SK-N-SH (cell line): Measurements from ENCODE around the gene PPP1R15A.

ENCODE experiments used
- CHD2 ChIP-seq: fragments of 150-350 bp; IDR thresholded peaks from 2 replicates; pipeline ENCODE4 v1.6.1; 2018; ENCODE audit warnings: low read length; ENCODE audit not compliant: partially characterized antibody
- EZH2phosphoT487 ChIP-seq: fragments of 200-600 bp; sonication (generic); IDR thresholded peaks from 2 replicates; pipeline ENCODE4 v1.6.1; 2017; ENCODE audit warnings: low read depth, mixed run types, mild to moderate bottlenecking, antibody characterized with exemption, moderate library complexity, borderline replicate concordance
- FOSL2 ChIP-seq: IDR thresholded peaks from 2 replicates; pipeline ENCODE4 v1.4.0; 2012; ENCODE audit warnings: low read depth, mild to moderate bottlenecking, moderate library complexity, borderline replicate concordance
- GATA2 ChIP-seq: sonication (generic); formaldehyde crosslinking; IDR thresholded peaks from 2 replicates; pipeline ENCODE4 v1.5.0; 2020; ENCODE audit warnings: mild to moderate bottlenecking, missing genetic modification reagents
- MAX ChIP-seq: IDR thresholded peaks from 2 replicates; pipeline ENCODE4 v1.4.0; 2012; ENCODE audit warnings: low read depth
- POLR2AphosphoS5 ChIP-seq: IDR thresholded peaks from 2 replicates; pipeline ENCODE4 v1.6.1; 2012; ENCODE audit warnings: low read depth, low read length
- RAD21 ChIP-seq: IDR thresholded peaks from 2 replicates; pipeline ENCODE4 v1.6.1; 2012; ENCODE audit warnings: mild to moderate bottlenecking, low read length
- RCOR1 ChIP-seq: fragments of 150-350 bp; IDR thresholded peaks from 2 replicates; pipeline ENCODE4 v1.6.1; 2017; ENCODE audit warnings: antibody characterized with exemption, low read length
- SIN3A ChIP-seq: IDR thresholded peaks from 2 replicates; pipeline ENCODE4 v1.6.1; 2012; ENCODE audit warnings: low read depth, mild to moderate bottlenecking, low read length, moderate library complexity, borderline replicate concordance
- SMC3 ChIP-seq: IDR thresholded peaks from 2 replicates; pipeline ENCODE4 v1.6.1; 2012; ENCODE audit warnings: low read depth, low read length, improper control_type of control experiment
- TAF1 ChIP-seq: IDR thresholded peaks from 2 replicates; pipeline ENCODE4 v1.6.1; 2012; ENCODE audit warnings: low read depth, mild to moderate bottlenecking, low read length, moderate library complexity, borderline replicate concordance
- TF ChIP-seq, protein P1 (sequence below): fragments of 200-600 bp; sonication (generic); IDR thresholded peaks from 2 replicates; pipeline ENCODE4 v1.6.1; 2017; ENCODE audit warnings: antibody characterized with exemption, mild to moderate bottlenecking, moderate library complexity
- TF ChIP-seq, protein P2 (sequence below): IDR thresholded peaks from 2 replicates; pipeline ENCODE4 v1.6.1; 2012; ENCODE audit warnings: mild to moderate bottlenecking, low read depth, low read length, moderate library complexity
- TF ChIP-seq, protein P3 (sequence below): fragments of 150-350 bp; IDR thresholded peaks from 2 replicates; pipeline ENCODE4 v1.6.1; 2016; ENCODE audit warnings: mild to moderate bottlenecking, low read depth, low read length

GRCh38 chr19:48841571-48841970 is 30.6 kb upstream of the PPP1R15A start:
- TF ChIP-seq, protein P1, sequence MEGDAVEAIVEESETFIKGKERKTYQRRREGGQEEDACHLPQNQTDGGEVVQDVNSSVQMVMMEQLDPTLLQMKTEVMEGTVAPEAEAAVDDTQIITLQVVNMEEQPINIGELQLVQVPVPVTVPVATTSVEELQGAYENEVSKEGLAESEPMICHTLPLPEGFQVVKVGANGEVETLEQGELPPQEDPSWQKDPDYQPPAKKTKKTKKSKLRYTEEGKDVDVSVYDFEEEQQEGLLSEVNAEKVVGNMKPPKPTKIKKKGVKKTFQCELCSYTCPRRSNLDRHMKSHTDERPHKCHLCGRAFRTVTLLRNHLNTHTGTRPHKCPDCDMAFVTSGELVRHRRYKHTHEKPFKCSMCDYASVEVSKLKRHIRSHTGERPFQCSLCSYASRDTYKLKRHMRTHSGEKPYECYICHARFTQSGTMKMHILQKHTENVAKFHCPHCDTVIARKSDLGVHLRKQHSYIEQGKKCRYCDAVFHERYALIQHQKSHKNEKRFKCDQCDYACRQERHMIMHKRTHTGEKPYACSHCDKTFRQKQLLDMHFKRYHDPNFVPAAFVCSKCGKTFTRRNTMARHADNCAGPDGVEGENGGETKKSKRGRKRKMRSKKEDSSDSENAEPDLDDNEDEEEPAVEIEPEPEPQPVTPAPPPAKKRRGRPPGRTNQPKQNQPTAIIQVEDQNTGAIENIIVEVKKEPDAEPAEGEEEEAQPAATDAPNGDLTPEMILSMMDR: no peak
- TF ChIP-seq MAX (no peak), RAD21 (no peak), SMC3 (no peak), TAF1 (no peak), GATA2 (CRISPR knock-in tag) (no peak), SIN3A (no peak), RCOR1 (no peak), EZH2phosphoT487 (no peak), POLR2AphosphoS5 (no peak), FOSL2 (no peak), CHD2 (no peak)
- TF ChIP-seq, protein P2, sequence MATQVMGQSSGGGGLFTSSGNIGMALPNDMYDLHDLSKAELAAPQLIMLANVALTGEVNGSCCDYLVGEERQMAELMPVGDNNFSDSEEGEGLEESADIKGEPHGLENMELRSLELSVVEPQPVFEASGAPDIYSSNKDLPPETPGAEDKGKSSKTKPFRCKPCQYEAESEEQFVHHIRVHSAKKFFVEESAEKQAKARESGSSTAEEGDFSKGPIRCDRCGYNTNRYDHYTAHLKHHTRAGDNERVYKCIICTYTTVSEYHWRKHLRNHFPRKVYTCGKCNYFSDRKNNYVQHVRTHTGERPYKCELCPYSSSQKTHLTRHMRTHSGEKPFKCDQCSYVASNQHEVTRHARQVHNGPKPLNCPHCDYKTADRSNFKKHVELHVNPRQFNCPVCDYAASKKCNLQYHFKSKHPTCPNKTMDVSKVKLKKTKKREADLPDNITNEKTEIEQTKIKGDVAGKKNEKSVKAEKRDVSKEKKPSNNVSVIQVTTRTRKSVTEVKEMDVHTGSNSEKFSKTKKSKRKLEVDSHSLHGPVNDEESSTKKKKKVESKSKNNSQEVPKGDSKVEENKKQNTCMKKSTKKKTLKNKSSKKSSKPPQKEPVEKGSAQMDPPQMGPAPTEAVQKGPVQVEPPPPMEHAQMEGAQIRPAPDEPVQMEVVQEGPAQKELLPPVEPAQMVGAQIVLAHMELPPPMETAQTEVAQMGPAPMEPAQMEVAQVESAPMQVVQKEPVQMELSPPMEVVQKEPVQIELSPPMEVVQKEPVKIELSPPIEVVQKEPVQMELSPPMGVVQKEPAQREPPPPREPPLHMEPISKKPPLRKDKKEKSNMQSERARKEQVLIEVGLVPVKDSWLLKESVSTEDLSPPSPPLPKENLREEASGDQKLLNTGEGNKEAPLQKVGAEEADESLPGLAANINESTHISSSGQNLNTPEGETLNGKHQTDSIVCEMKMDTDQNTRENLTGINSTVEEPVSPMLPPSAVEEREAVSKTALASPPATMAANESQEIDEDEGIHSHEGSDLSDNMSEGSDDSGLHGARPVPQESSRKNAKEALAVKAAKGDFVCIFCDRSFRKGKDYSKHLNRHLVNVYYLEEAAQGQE: no peak
- TF ChIP-seq, protein P3, sequence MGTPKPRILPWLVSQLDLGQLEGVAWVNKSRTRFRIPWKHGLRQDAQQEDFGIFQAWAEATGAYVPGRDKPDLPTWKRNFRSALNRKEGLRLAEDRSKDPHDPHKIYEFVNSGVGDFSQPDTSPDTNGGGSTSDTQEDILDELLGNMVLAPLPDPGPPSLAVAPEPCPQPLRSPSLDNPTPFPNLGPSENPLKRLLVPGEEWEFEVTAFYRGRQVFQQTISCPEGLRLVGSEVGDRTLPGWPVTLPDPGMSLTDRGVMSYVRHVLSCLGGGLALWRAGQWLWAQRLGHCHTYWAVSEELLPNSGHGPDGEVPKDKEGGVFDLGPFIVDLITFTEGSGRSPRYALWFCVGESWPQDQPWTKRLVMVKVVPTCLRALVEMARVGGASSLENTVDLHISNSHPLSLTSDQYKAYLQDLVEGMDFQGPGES: no peak
